Parathyroid adenoma (tissue), 2 donors: ENCODE data around the gene CDK3.

Experiments
- H2AFZ ChIP-seq: fragments of 300-600 bp; sonication (generic); one replicate; pipeline ENCODE4 v1.7.0; 2017; ENCODE audit warnings: antibody characterized with exemption, mild to moderate bottlenecking
- H3K27ac ChIP-seq: fragments of 300-600 bp; sonication (generic); one replicate; pipeline ENCODE4 v1.7.0; 2017
- H3K27me3 ChIP-seq: fragments of 300-600 bp; sonication (generic); one replicate; pipeline ENCODE4 v1.7.0; 2017; ENCODE audit warnings: low read length; ENCODE audit not compliant: control insufficient read depth, insufficient read depth
- H3K36me3 ChIP-seq: fragments of 300-600 bp; sonication (generic); one replicate; pipeline ENCODE4 v1.7.0; 2017; ENCODE audit warnings: low read length; ENCODE audit not compliant: control insufficient read depth, insufficient read depth
- H3K4me1 ChIP-seq: fragments of 300-600 bp; sonication (generic); one replicate; pipeline ENCODE4 v1.7.0; 2017; ENCODE audit warnings: control low read depth
- H3K4me2 ChIP-seq: fragments of 300-600 bp; sonication (generic); one replicate; pipeline ENCODE4 v1.7.0; 2017; ENCODE audit warnings: low read length
- H3K4me3 ChIP-seq: fragments of 300-600 bp; sonication (generic); one replicate; pipeline ENCODE4 v1.7.0; 2017; ENCODE audit warnings: low read depth, low read length
- H3K79me2 ChIP-seq: fragments of 300-600 bp; sonication (generic); one replicate; pipeline ENCODE4 v1.7.0; 2017; ENCODE audit warnings: control low read depth
- H3K9ac ChIP-seq: fragments of 300-600 bp; sonication (generic); one replicate; pipeline ENCODE4 v1.7.0; 2017; ENCODE audit warnings: mild to moderate bottlenecking
- H3K9me3 ChIP-seq: fragments of 300-600 bp; sonication (generic); one replicate; pipeline ENCODE4 v1.7.0; 2017; ENCODE audit warnings: low read length; ENCODE audit not compliant: control insufficient read depth
- CTCF ChIP-seq: fragments of 300-600 bp; sonication (generic); IDR thresholded peaks from one replicate; pipeline ENCODE4 v1.7.0; 2017; ENCODE audit warnings: antibody characterized with exemption, mild to moderate bottlenecking
- donor health status: primary hyperparathyroidism.

Gene CDK3

GRCh38 chr17:75976175-75976848, 24.3 kb upstream of the CDK3 start:
- Histone ChIP-seq H3K4me2 (peak overlapping the region; percentile 49), H3K27me3 (no peaks in the 10 kb centered on the region), H3K79me2 (peaks cover 16% of the 10 kb centered on the region), H3K9ac (no peak overlapping the region), H2AFZ (no peak overlapping the region), H3K4me3 (peak overlapping the region; percentile 14), H3K36me3 (no peaks in the 10 kb centered on the region), H3K9me3 (no peaks in the 10 kb centered on the region), H3K4me1 (peaks cover 6% of the 10 kb centered on the region), H3K27ac (no peak overlapping the region)
- no peak for TF ChIP-seq CTCF

- H3K79me2 ChIP-seq: peaks cover 12% of the 10 kb centered on the region
- no peaks in the 10 kb centered on the region for H3K9me3 ChIP-seq
- peak within 1 kb of the TSS; percentile 82 for H3K9ac ChIP-seq
- no peaks in the 10 kb centered on the region for H3K27me3 ChIP-seq
- peak within 1 kb of the TSS; percentile 76 for H2AFZ ChIP-seq
- H3K4me3 ChIP-seq: peak within 1 kb of the TSS; percentile 98
- H3K4me1 ChIP-seq: peaks cover 6% of the 10 kb centered on the region
- peak within 1 kb of the TSS; percentile 95 for H3K27ac ChIP-seq
- H3K4me2 ChIP-seq: peak within 1 kb of the TSS; percentile 62
- H3K36me3 ChIP-seq: no peaks in the 10 kb centered on the region
- TF ChIP-seq CTCF: peak; percentile 46
Measured at GRCh38 chr17:75978938-75979704, 21.5 kb upstream of the CDK3 start, which contains the start of the genes ACOX1 and TEN1. ACOX1 (minus strand) TSS chr17:75979166; CDS start chr17:75979073, 93 bp downstream. TEN1 (plus strand) TSS chr17:75979240; CDS start chr17:75986193, 6,953 bp downstream.

GRCh38 chr17:75979705-75980187, 20.9 kb upstream of the CDK3 start:
- Histone ChIP-seq H3K79me2 (peaks cover 12% of the 10 kb centered on the region), H3K36me3 (no peaks in the 10 kb centered on the region)

GRCh38 chr17:75980188-75981018, 20.3 kb upstream of the CDK3 start:
- Histone ChIP-seq H3K79me2 (peaks cover 11% of the 10 kb centered on the region), H3K27me3 (no peaks in the 10 kb centered on the region), H3K4me1 (peaks cover 6% of the 10 kb centered on the region), H3K36me3 (no peaks in the 10 kb centered on the region), H3K4me3 (peak overlapping the region; percentile 98), H3K4me2 (peak overlapping the region; percentile 62), H2AFZ (peak overlapping the region; percentile 76), H3K27ac (peak overlapping the region; percentile 95), H3K9me3 (no peaks in the 10 kb centered on the region), H3K9ac (peak overlapping the region; percentile 82)
- no peak for TF ChIP-seq CTCF

More at GRCh38 chr17:75979705-75980187, 20.9 kb upstream of the CDK3 start:
- Histone ChIP-seq H3K9me3 (no peaks in the 10 kb centered on the region), H3K27ac (peak overlapping the region; percentile 95), H3K9ac (peak overlapping the region; percentile 82), H3K4me1 (peaks cover 6% of the 10 kb centered on the region), H3K4me2 (peak overlapping the region; percentile 62), H3K27me3 (no peaks in the 10 kb centered on the region), H2AFZ (peak overlapping the region; percentile 76), H3K4me3 (peak overlapping the region; percentile 98)
- TF ChIP-seq CTCF: no peak
